DMS79 treated with DMSO at 0.1 percent for 48 hours (cell line): ENCODE measurements around the gene USP5.
"Not testable (repeated sequence)": the region's sequence is repeated elsewhere in the genome, so short reads cannot be mapped to it uniquely, and the experiment has no call there.

Source experiments
- DNase-seq: peaks from one replicate; lab custom pipeline; 2025; lab: John Stamatoyannopoulos, UW

USP5 gene

GRCh38 chr12:6865307-6865706 is 13.4 kb downstream of the USP5 start:
- not testable (repeated sequence) for DNase-seq

GRCh38 chr12:6866163-6866919 is 14.4 kb downstream of the USP5 start:
- no peak for DNase-seq

- DNase-seq = peak; percentile 62
Observed at GRCh38 chr12:6866920-6867412, 15.0 kb downstream of the USP5 start.

- peak; percentile 74 for DNase-seq
Observed at GRCh38 chr12:6867413-6868210, 15.7 kb downstream of the USP5 start, which contains the start of gene TPI1. Gene TPI1, plus strand, starts transcription at chr12:6867531. Its CDS starts 36 bp downstream, at chr12:6867567.

- DNase-seq = no peak
Observed at GRCh38 chr12:6868211-6869048, 16.5 kb downstream of the USP5 start.

- DNase-seq = peak; percentile 83
Observed at GRCh38 chr12:6869049-6870021, 17.4 kb downstream of the USP5 start.

- DNase-seq = not testable (repeated sequence)
Observed at GRCh38 chr12:6870304-6870703, 18.4 kb downstream of the USP5 start.

GRCh38 chr12:6871052-6871957 is 19.4 kb downstream of the USP5 start:
- no peak for DNase-seq

GRCh38 chr12:6872073-6873048 is 20.4 kb downstream of the USP5 start:
- DNase-seq = peak; percentile 46

GRCh38 chr12:6873094-6874014 is 21.4 kb downstream of the USP5 start, which contains the start of gene SPSB2:
Gene SPSB2, minus strand, starts transcription at chr12:6873303. Its CDS starts 402 bp downstream, at chr12:6872901.
- DNase-seq = peak; percentile 94

- not testable (repeated sequence) for DNase-seq
Observed at GRCh38 chr12:6874015-6874368, 22.0 kb downstream of the USP5 start.

GRCh38 chr12:6879824-6880223 is 27.9 kb downstream of the USP5 start:
- DNase-seq = not testable (repeated sequence)

GRCh38 chr12:6883252-6883651 is 31.3 kb downstream of the USP5 start:
- DNase-seq = no peak

GRCh38 chr12:6883683-6884082 is 31.7 kb downstream of the USP5 start:
- DNase-seq = no peak

- DNase-seq = no peak
Observed at GRCh38 chr12:6884539-6884938, 32.6 kb downstream of the USP5 start.

GRCh38 chr12:6886206-6886999 is 34.5 kb downstream of the USP5 start:
- not testable (repeated sequence) for DNase-seq
